GM21576 (cell line): Measurements from ENCODE around the gene DNAJB9.
"Not testable (repeated sequence)": the region's sequence is repeated elsewhere in the genome, so short reads cannot be mapped to it uniquely, and the experiment has no call there.

Experiments
- ATAC-seq: cut with Tn5 transposase; IDR thresholded peaks from one replicate; pipeline ENCODE4 v1.9.1; 2021; ENCODE audit warnings: mild to moderate bottlenecking, moderate library complexity; ENCODE audit not compliant: unreplicated experiment

Gene DNAJB9

GRCh38 chr7:108569381-108570145 is at the start of gene DNAJB9, which contains the start of gene THAP5:
DNAJB9 (plus strand) TSS chr7:108569874; CDS start chr7:108571727, 1,853 bp downstream.
THAP5 (minus strand) TSS chr7:108569706; CDS start chr7:108569569, 137 bp downstream.
- ATAC-seq = peak; percentile 95

DNA sequence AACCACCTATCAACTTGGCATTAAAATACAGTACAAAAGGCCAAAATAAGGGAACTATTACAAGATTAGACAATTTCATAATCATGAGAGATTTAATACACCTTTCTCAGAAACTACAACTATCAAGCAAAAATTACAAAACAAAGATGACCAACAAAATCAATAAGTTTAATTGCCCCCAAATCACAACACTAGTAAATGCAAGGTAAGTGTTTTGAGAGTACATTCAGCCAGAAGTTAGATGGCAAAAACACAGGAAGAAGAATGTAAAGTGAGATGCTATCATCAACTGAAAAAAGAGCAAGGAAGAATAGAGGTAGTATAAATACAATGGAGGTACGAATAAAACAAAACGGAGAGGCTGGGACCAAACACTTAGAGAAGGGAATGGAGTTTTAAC is 46.9 kb upstream of the DNAJB9 start:
- no peak for ATAC-seq

DNA sequence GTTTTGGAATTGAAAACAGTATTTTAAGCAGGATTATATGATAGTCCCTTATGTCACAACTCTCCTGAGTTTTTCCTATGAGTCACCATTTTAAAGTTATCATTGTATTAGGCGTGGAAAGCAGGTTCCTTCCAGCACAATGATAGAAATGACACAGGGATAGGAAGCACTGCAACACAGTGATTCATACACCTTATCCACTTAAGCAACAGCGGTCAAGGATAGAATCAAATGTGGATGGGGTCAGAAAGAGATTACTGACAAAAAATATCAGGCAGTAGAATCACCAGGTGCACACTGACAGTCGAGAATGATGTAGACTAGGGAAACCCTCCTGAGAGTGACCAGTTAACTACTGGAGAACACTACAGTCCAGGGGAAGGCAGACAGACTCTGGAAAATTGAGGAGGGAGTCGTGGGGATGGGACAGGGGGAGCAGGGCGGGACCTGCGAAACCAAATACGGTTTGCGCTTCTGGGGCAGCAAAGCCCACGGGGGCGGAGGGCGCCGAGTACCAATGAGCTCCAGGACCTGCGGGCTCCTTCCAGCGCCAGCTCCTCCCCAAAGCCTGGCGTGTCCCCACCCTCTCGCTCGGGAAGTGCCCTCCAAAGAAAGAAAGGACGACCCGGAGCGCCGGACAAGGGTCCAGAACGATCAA is 44.2 kb upstream of the DNAJB9 start:
- ATAC-seq = peak; percentile 41

DNA sequence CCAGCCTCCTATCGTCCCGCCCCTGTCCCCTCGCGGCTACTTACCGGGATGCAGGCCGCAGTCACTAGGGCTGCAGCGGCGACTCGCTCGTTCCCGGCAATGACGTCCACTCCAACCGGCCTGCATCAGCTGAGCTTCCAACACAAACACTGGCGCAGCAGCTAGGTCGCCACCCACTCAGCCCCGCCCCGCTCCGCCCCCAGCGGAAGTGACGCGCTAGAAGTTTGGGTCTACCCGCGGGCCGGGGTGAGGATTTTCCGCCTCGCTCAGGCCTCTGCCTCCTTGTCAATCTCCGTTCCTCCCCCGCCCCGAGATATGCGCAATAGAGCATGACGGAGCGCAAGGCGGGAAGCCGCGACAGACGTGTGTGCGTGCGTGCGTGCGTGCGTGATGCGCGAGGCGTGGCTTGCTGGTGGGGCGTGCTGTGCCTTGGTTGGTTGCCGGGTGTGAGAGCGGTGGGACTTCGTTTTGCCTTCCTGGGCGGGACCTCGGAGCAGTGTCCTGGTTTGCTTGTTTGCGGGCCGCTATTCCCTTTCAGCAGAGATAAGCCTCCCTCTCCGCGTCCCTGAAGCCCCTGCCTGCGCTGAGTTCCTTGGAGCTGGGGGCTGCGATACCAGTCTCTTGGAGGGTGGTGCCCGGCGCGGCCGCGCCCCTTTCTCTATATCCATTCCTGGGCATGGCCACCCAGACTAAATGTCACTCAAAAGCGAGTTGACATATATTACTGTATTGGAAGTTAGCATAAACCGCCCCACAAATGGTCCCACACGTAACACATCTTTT is 43.5 kb upstream of the DNAJB9 start, which contains the start of gene PNPLA8:
TSS of gene PNPLA8 (minus strand) at position 151 of the 783 bp plus-strand sequence. CDS start 10,644 bp downstream, outside the sequence.
- peak; percentile 93 for ATAC-seq

GRCh38 chr7:108526768-108527017 is 43.0 kb upstream of the DNAJB9 start:
- no peak for ATAC-seq

DNA sequence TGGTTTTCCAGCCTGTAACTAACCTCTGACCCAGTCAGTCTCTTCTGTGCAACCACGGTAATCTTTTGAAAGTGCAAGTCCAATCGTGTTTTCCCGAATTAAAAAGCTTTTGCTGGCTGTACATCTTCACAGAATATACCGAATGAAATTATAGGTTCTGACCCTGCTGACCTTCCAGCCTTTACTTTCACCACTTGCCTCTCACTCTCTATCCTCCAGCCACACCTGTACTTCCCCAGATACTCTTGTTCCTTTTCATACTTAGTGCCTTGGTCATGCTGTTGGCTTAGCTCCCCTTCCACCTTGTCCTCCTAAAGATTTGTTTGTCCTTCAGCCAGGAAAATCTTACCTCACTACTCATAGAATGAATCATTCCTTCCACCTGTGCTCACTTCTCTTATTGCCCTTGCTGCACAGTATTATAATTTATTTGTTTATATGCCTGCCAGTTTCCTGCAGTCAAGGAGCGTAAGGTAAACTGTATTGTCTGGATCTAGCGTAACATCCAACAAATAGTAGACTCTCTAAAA is 41.4 kb upstream of the DNAJB9 start:
- no peak for ATAC-seq

DNA sequence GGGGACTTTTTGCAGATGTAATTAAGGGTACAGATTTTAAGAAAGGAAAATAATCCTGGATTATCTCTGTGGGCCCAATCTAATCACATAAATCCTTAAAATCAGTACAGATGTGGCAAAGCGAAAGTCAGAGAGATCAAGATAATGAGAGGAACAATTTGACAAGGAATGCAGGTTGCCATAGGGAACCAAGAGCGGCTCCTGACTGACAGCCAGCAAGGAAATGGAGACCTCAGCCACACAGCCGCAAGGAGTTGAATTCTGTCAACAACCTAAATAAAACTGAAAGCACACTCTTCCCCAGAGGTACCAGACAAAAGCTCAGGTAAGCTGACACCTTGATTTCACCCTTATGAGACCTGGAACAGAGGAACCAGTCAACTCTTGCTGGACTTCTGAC is 40.3 kb upstream of the DNAJB9 start:
- ATAC-seq = no peak

- no peak for ATAC-seq
Observed at GRCh38 chr7:108533712-108534111, 36.0 kb upstream of the DNAJB9 start.

GRCh38 chr7:108535257-108535656 is 34.4 kb upstream of the DNAJB9 start:
- ATAC-seq = no peak

DNA sequence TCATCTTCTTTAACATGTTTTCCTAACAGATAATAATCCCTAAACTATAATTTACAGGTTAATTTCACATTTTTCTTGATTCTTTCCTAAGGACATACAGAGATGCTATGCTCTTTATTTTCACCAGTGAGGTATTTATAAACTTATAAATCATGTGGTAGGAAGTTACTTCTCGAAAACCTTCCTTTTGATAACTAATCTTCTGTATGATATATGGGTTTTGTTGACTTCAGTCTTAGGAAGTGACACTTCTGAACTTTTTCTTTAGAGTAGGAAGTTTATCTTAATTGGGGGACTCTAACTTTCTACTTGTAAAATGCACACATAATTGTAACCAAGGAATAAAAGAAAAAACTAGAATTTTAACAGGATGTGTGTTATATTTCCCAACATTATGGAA is 33.9 kb upstream of the DNAJB9 start:
- ATAC-seq = no peak

- ATAC-seq = no peak
Observed at GRCh38 chr7:108537229-108537628, 32.4 kb upstream of the DNAJB9 start.

DNA sequence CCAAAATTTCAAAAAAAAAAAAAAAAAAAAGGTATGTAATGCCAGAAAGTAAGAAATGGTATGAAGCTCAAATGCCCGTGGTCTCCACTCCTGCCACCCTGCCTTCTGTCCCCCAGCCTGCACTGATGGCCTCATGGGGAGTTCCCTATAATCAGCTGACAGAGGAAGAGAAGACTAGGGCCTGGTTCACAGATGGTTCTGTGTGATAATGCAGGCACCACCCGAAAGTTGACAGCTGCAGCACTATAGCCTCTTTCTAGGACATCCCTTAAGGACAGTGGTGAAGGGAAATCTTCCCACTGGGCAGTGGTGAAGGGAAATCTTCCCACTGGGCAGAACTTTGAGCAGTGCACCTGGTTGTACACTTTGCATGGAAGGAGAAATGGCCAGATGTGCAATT is 31.4 kb upstream of the DNAJB9 start:
- ATAC-seq = not testable (repeated sequence)

DNA sequence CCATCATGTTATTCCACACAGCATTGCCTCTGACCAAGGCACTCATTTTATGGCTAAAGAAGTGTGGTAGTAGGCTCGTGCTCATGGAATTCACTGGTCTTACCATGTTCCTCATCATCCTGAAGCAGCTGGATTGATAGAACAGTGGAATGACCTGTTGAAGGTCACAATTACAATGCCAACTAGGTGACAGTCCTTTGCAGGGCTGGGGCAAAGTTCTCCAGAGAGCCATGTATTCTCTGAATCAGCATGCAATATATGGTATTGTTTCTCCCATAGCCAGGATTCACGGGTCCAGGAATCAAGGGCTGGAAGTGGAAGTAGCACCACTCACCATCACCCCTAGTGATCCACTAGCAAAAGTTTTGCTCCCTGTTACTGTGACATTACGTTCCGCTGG is 31.0 kb upstream of the DNAJB9 start:
- not testable (repeated sequence) for ATAC-seq

DNA sequence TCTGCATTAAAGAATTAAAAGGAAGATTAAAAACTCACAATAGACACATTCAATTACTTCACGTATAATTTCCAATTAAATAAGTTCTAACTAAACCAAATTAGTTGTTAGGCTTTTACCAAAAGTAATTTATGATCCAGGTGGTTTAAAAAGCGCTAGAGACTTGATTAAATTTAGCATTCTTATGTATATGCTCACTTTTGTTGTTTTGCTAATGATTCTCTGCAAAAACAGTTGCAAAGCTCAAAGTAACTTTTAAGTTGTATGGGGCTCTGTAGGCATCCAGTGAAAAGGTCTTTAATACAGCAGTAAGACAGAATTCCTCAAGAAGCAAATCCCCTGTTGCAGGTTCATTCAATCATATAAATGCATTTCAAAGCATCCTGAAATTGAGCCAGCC is 28.2 kb upstream of the DNAJB9 start:
- no peak for ATAC-seq

DNA sequence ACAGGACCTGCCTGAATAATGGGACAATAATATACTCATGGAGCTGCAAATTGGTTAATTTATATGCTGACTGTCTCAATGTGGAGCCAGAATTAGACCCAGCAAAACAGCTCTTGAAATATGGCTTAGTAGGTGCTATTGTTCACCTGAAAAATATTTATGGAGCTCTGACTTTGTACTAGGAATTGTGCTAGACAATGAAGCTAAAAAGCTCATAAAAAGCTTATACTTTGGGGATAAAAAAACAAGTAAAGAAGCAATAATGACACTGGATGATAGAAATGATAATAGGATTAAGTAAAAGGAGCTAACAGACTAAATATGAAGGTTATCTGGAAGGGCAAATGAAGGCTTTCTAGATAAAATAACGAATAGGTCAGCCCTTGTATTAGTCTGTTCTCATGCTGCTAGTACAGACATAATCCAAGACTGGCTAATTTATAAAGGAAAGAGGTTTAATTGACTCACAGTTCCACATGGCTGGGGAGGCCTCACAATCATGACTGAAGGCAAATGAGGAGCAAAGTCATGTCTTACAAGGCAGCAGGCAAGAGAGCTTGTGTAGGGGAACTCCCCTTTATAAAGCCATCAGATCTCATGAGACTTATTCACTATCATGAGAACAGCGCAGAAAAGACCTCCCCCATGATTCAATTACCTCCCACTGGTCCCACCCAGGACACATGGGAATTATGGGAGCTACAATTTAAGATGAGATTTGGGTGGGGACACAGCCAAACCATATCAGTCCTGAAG is 21.4 kb upstream of the DNAJB9 start:
- not testable (repeated sequence) for ATAC-seq

- ATAC-seq = not testable (repeated sequence)
Observed at GRCh38 chr7:108556665-108557064, 13.0 kb upstream of the DNAJB9 start.

DNA sequence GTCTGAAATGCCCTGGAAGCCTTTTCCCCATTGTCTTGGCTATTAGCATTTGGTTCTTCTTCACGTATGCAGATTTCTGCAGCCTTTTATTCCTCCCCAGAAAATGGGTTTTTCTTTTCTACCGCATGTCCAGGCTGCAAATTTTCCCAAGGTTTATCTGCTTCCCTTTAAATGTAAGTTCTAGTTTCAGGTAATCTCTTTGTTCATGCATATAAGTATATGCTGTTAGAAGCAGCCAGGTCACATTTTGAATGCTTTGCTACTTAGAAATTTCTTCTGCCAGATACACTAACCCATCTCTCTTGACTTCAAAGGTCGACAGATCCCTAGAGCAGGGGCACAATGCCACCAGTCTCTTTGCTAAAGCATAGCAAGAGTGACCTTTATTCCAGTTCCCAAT is 12.5 kb upstream of the DNAJB9 start:
- no peak for ATAC-seq

GRCh38 chr7:108557617-108558016 is 12.1 kb upstream of the DNAJB9 start:
- no peak for ATAC-seq

GRCh38 chr7:108559253-108559652 is 10.4 kb upstream of the DNAJB9 start:
- ATAC-seq = no peak

DNA sequence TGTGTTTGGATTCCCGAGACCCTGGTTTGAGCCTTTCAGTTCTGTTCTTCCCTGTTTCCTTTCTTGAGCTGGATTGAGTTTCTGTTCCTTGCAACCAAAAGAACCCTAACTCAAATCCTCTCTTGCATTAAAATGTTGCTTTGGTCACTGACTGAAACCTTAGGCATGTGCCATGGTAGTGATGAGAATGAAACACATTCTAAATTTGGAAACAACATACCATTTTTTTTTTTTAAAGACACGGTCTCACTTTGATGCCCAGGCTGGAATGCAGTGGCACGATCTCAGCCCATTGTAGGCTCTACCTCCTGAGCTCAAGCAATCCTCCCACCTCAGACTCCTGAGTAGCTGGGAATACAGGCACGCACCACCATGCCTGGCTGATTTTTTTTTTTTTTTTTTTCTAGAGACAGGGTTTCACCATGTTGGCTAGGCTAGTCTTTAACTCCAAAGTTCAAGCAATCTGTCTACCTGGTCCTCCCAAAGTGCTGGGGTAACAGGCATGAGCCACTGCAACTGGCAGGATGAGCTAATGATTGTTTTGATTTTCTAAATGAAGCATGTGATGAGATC is 8.5 kb upstream of the DNAJB9 start:
- no peak for ATAC-seq
